NCI-H526 treated with DMSO at 0.1 percent for 48 hours (cell line): ENCODE data around the gene RRAS.

ENCODE experiments used
- DNase-seq: peaks from one replicate; lab custom pipeline; 2025; lab: John Stamatoyannopoulos, UW

RRAS gene

DNA sequence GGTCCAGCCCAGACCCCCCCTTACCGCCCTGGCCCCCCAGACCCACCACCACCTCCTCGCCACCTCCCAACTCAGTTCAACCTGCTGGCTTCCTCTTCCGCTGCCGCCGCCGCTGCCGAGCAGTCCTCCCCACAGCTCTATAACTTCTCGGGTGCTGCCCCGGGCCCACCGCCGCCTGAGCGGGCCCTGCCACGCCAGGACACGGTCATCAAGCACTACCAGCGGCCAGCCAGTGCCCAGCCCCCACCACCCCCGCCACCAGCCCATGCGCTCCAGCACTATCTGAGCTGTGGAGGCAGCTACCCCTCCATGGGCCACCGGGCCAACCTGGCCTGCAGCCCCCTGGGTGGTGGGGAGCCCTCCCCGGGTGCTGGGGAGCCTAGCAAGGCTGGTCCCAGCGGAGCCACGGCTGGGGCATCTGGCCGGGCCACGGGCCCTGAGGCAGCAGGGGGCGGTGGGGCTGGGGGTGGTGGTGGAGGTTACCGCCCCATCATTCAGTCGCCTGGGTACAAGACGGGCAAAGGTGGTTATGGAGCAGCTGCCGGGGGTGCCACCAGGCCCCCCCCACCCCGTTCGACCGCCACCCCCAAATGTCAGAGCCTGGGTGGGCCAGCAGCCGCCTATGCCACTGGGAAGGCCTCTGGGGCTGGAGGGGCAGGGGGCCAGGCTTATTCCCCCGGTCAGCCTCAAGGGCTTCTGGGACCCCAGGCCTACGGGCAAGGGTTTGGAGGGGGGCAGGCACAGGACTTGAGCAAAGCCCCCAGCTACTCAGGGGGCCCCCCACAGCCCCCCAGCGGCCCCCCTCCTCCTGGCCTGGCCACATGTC lies 44.7 kb downstream of the RRAS start:
- DNase-seq = no peak

DNA sequence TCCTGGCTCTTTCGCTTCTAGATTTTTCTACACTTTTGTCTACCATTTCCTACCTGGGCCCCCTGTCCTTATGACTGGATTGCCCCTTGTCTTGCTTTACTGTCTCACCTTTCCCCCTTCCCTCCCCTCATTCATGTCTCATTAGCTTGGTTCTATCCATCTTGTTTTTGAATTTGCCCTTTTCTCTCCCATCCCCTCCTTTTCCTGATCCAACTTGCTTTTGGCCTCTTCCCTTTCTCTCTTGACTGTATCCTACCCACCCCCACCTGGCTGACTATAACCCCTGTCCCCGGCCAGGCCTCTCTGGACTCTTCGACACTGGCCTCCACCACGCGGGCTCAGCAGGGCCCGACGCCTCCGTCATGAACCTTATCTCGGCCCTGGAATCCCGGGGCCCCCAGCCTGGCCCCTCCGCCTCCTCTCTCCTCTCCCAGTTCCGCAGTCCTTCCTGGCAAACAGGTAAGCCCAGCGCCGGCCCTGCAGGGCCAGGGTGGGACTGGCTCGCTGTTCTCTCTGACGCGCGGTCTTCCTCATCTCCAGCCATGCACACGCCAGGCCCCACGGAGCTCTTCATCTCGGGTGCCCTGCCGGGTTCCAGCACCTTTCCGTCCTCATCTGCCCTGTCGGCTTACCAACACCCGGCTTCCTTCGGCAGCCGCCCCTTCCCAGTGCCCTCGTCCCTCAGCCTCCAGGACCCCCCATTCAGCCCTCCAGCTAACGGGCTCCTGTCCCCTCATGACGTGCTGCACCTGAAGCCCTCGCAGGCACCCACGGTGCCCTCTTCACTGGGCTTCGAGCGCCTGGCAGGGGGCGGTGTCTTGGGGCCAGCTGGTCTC lies 45.6 kb downstream of the RRAS start:
- no peak for DNase-seq

DNA sequence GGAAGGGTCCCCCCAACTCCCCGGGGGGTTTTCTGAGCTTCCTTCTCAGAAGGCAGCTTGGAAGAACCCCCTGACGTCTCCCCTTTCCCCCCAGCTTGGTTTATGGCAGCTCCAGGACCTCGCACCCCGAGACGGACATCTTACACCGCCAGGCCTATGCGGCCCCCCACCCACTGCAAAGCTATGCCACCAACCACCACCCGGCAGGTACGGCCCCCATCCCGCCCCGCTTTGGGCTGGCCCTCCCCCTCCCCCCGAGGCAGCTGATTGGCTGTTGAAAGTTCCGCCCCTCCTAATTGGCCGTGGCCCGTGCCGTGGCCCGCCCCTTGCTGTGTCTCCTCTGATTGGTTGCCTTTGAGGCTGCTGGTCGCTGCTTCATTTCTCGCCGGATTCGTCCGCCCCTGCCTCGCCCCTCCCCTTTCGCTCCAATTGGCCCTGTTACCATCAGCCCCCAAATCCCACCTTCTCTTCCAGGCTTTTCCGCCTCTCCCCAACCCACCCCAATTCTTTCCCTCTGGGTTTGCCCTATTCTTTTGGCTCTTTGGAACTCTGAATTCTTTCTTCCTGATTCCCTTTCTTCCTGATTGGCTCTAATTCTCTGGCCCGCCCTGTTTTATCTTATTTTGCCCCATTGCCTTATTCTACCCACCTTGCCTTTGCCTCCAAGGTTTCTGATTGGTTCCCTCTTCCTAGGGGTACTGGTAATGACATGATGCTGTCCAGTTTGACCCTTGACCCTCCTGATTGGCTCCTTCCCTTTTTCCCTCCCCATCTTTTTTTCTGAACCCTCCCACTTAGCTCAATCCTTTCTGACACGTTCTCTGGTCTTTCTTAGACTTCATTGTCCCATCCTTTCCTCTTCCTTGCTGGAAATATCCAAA lies 46.5 kb downstream of the RRAS start:
- peak; percentile 87 for DNase-seq

DNA sequence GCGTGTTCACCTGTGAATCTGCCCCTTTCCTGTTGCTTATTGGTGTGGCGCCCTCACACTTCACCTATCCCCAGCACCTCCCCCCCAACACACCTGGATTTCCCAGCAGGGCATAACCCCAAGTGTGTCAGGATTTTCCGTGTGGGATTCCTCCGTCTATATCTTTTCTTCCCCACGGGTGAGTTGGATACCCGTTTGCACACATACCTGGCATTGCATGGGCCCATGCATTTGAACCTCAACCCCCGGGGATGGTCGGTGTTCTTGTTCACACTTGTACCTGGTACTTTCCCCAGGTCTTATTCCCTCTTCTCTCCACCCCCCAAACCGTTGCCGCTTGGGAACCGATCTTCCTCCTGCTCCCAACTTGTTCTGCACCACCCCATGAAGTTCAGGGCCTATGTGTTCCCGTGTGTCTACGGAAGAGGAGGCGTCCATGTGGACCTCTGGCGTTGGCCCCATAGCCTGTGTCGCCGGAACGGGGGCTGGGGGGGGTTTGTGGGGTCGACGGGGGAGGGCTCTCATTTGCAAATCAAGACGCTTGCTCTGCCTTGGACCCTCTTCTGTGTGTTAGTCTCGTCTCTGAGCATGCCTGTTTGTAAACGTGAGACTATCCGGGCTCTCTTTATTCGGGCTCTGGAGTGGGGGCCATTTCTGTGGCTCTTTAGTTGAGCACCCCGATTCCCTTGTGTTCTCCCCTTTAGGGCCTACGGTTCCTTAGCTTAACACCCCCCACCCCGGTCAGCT lies 47.3 kb downstream of the RRAS start:
- DNase-seq = no peak

DNA sequence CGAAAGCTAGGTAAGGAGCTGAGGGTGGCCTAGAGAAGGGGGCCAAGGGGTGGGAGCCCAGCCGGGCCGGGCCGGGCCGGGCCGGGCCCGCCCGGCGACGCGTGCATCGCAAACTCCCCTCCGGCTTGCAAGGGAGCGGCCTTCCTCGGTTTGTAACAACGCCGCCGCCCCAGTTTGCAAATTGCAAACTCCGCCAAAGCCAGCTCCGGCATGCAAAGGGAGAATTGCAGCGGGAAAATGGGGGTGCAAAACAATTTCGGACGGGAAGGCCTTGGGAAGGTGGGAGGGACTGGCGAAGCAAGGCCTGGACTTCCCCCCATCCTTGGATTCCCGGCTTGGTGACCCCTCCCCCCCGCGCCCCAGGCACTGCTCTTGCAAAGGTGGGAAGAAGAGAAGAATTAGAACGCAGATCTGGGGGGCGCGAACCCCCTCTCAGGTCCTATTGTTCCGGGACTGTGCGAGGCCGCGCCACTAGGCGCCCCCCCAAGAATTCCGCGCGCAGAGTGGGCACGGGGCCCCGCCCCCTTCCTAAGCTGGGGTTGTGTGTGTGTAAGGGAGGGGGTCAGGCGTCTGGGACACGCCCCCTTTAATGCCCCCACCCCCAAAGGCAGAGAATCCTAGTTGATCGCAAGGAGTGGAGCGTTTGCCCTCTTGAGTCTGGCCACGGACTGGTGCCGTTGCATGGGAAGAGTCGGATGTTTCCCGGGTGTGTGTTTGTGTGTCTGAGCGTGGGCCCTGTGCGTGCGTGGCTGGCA lies 48.0 kb downstream of the RRAS start:
- DNase-seq = no peak

DNA sequence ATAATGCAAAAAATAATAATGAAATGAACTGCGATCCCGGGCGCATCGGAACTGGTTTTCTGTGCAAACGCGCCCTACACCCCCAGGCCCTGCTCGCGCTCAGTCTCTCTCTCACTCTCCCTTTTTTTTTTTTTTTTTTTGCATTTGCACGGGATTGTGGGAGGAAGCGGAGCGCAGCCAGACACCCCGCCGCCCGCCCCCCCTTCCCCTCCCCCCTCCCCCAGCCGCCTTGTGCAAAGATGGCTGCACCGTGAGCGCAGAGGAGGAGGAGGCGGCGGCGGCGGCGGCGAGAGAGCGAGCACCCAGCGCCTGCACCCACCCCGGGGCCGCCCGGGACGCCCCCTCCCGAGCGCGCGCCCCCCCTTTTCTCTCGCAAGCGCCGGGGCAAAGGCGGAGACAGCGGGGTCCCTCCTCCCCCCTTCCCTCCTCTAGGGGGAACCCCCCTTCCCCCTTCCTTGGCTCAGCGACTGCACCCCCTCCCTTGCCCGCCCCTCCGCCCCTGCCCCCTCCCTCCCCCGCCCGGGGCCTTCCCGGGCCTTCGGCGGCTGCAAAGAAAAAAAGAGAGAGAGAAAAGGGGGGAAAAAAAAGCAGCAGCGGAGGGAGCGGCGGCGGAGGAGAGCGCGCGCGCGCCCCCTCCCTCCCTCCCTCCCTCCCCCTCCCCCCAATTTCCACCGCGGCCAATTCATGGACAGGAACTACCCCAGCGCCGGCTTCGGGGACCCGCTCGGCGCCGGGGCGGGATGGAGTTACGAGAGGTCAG lies 48.8 kb downstream of the RRAS start, which contains the start of gene PRR12:
Gene PRR12, plus strand, starts transcription at position 212 of the 760 bp plus-strand sequence. Its CDS starts 473 bp downstream, at position 685.
- DNase-seq = peak; percentile 53

DNA sequence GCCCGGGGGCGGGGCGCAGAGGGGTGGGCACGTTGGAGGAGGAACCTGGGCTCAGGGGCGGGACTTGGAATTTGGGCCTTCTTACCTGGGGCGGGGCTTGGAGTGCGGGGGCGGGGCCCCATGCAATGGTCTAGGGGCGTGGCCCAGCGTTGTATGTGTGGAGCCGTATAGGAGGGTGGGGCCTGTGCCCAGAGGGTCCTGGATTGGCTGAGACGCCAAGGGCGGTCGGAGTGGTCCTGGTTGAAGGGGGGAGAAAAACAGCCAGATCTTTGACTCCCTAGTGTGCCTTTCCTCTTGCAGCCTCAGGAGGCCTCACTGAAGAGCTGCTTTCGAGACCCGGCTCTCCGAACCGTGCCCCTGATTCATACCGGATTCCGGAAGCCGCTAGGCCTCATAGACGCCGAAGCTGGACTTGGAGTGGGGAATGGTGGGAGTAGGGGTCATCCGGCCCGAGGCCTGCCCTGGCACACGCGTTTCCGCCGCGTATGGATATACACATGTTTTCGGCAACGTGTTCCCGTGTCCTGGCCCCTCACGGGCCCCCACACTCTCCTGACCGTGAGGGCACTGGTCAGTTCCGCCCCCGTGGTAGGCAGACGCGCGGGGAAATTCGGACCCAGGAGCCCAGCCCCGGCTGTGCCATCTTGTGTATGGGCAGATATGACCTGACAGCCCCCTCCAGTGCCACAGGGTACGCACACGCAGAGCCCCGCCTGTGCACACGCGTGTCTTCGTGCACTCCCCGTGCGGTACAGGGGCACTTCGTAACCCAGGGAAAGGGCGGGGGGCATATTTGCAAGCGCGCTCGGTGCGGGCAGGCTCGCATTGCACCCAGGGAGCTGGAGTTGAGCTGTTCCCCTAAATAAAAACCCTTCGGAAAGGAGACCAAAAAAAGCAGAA lies 49.6 kb downstream of the RRAS start:
- DNase-seq = peak; percentile 90

DNA sequence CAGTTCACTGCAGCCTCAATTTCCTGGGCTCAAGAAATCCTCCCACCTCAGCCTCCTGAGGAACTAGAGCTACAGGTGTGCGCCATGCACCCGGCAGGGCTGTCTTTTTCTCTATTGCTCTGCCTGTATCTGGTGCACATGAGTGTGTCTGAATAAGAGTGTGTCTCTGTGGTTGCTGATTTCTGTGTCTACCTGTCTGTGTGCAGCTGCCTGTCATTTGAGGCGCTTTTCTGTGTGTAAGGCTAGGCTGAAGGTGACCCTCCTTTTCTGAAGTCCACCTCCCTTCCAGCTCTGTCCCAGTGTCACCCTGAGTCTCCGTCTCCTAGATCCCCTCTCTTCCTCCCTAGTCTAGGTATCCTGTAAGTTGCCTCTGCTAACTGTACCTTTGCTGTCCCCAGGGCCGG lies 50.4 kb downstream of the RRAS start:
- peak; percentile 34 for DNase-seq

DNA sequence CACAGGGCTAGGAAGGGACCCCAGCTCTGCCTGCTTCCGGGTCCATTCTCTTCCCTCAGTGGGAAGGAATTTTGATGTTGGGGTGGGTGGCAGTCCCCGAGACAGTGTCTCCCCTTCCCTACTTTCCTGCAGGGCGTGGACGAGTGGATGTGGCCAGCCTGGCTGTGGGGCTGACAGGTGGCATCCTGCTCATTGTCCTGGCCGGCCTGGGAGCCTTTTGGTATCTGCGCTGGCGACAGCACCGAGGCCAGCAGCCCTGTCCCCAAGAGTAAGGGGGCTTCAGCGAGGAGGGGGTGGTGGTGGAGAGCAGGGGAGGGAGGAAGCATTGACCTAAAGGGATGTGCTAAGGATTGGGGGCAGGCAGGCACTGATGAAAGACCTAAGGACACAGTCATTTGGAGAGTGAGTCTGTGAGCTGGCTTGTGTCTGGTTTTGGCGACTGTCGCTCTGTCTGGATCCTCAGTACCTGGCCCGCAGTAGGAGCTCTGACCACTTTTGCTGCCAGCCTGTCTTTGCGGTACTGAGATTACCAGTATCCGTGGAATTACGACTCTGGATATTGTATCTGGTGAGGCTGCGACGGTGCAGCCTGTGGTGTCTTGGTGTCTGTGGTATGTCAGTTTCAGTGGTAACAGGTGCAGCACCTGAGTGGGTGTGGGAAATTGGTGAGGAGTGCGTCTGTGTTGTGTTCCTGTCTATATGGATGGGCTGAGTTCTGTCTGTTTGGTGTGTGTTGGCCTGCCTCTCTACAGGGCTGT lies 51.4 kb downstream of the RRAS start:
- no peak for DNase-seq

DNA sequence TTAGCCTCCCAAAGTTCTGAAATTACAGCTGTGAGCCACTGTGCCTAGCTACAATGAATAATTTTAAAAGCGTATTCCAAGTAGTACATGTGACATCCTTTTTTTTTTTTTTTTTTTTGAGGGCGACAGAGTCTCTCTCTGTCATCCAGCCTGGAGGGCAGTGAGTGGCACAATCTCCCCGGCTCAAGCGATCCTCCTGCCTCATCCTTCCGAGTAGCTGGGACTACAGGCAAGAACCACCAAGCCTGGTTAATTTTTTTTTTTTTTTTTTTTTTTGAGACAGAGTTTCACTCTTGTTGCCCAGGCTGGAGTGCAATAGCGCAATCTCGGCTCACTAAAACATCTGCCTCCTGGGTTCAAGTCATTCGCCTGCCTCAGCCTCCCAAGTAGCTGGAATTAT lies 52.7 kb downstream of the RRAS start:
- DNase-seq = no peak
